DND-41 (cell line): ENCODE data around the gene CNKSR2.

ENCODE experiments used
- CTCF ChIP-seq: IDR thresholded peaks from 2 replicates; pipeline ENCODE4 v1.5.1; 2012; ENCODE audit warnings: borderline replicate concordance, low read length, moderate library complexity, mild to moderate bottlenecking; ENCODE audit not compliant: poor library complexity, severe bottlenecking; ENCODE audit errors: extremely low read depth
- EZH2 ChIP-seq: IDR thresholded peaks from 3 replicates; pipeline ENCODE4 v1.6.1; 2012; ENCODE audit warnings: borderline replicate concordance, low read depth, mild to moderate bottlenecking, moderate library complexity, low read length, inconsistent platforms; ENCODE audit not compliant: severe bottlenecking

- TF ChIP-seq CTCF (no peak), EZH2 (no peak)
These were observed 113.6 kb downstream of the CNKSR2 start for GRCh38 chrX:21487832-21488231.
